Skeletal muscle cell (primary cell): ENCODE data around the gene MED10.

Experiments
- DNase-seq: peaks from one replicate; pipeline ENCODE4 v3.0.0-alpha.2; 2010; ENCODE audit warnings: low read depth
- H3K4me3 ChIP-seq: 2 replicates; pipeline ENCODE4 v1.5.1; 2011; ENCODE audit warnings: low read depth, mild to moderate bottlenecking, control low read depth, low read length, moderate library complexity

Gene MED10

GRCh38 chr5:6355294-6355693 lies 23.1 kb downstream of the MED10 start:
- DNase-seq, result no peak
- H3K4me3 ChIP-seq, result no peak overlapping the region

GRCh38 chr5:6354848-6355247 lies 23.5 kb downstream of the MED10 start:
- no peak overlapping the region for H3K4me3 ChIP-seq
- DNase-seq, result no peak

GRCh38 chr5:6353602-6354302 lies 24.6 kb downstream of the MED10 start:
- no peak overlapping the region for H3K4me3 ChIP-seq
- no peak for DNase-seq

GRCh38 chr5:6350277-6351090 lies 27.9 kb downstream of the MED10 start:
- no peak for DNase-seq
- no peak overlapping the region for H3K4me3 ChIP-seq

GRCh38 chr5:6349387-6349786 lies 29.0 kb downstream of the MED10 start:
- H3K4me3 ChIP-seq, result no peak overlapping the region
- no peak for DNase-seq

- no peak overlapping the region for H3K4me3 ChIP-seq
- DNase-seq, result no peak
Observed at GRCh38 chr5:6348476-6349000, 29.8 kb downstream of the MED10 start.

GRCh38 chr5:6347673-6348072 lies 30.7 kb downstream of the MED10 start:
- H3K4me3 ChIP-seq, result no peak overlapping the region
- DNase-seq, result no peak

- no peak for DNase-seq
- H3K4me3 ChIP-seq, result no peak overlapping the region
Observed at GRCh38 chr5:6347165-6347564, 31.2 kb downstream of the MED10 start.

GRCh38 chr5:6344593-6344989 lies 33.8 kb downstream of the MED10 start:
- no peak overlapping the region for H3K4me3 ChIP-seq
- DNase-seq, result no peak

- no peak overlapping the region for H3K4me3 ChIP-seq
- no peak for DNase-seq
Observed at GRCh38 chr5:6343951-6344592, 34.3 kb downstream of the MED10 start.

- H3K4me3 ChIP-seq, result no peak overlapping the region
Observed at GRCh38 chr5:6342689-6343315, 35.5 kb downstream of the MED10 start.

GRCh38 chr5:6340100-6340499 lies 38.2 kb downstream of the MED10 start:
- no peak overlapping the region for H3K4me3 ChIP-seq
- no peak for DNase-seq

More at GRCh38 chr5:6342689-6343315, 35.5 kb downstream of the MED10 start:
- DNase-seq, result no peak

GRCh38 chr5:6338871-6339270 lies 39.5 kb downstream of the MED10 start:
- no peak overlapping the region for H3K4me3 ChIP-seq
- DNase-seq, result no peak

- DNase-seq, result no peak
- H3K4me3 ChIP-seq, result no peak overlapping the region
Observed at GRCh38 chr5:6338135-6338534, 40.2 kb downstream of the MED10 start.

- no peak overlapping the region for H3K4me3 ChIP-seq
- no peak for DNase-seq
Observed at GRCh38 chr5:6333182-6333905, 45.0 kb downstream of the MED10 start.

- DNase-seq, result no peak
- no peak overlapping the region for H3K4me3 ChIP-seq
Observed at GRCh38 chr5:6328173-6328572, 50.2 kb downstream of the MED10 start.

GRCh38 chr5:6326776-6327175 lies 51.6 kb downstream of the MED10 start:
- no peak for DNase-seq

GRCh38 chr5:6322163-6322713 lies 56.1 kb downstream of the MED10 start:
- H3K4me3 ChIP-seq, result no peak overlapping the region
- no peak for DNase-seq

More at GRCh38 chr5:6326776-6327175, 51.6 kb downstream of the MED10 start:
- no peak overlapping the region for H3K4me3 ChIP-seq
